Neuronal stem cell (in vitro differentiated cells): ENCODE results near the gene LTBP1.

Experiments
- DNase-seq: peaks from one replicate; pipeline ENCODE4 v3.0.0-alpha.2; 2013; ENCODE audit warnings: low spot score
- H2AFZ ChIP-seq: one replicate; pipeline ENCODE4 v1.6.1; 2013; ENCODE audit warnings: mild to moderate bottlenecking, low read length, inconsistent platforms
- H2AK5ac ChIP-seq: 2 replicates; pipeline ENCODE4 v1.6.1; 2013; ENCODE audit warnings: low read depth, mild to moderate bottlenecking, inconsistent platforms, low read length, moderate library complexity, mixed read lengths
- H2BK120ac ChIP-seq: 2 replicates; pipeline ENCODE4 v1.6.1; 2013; ENCODE audit warnings: low read depth, mild to moderate bottlenecking, inconsistent platforms, low read length, moderate library complexity, mixed read lengths
- H2BK12ac ChIP-seq: one replicate; pipeline ENCODE4 v1.6.1; 2013; ENCODE audit warnings: low read length, inconsistent platforms
- H2BK15ac ChIP-seq: 2 replicates; pipeline ENCODE4 v1.6.1; 2013; ENCODE audit warnings: mild to moderate bottlenecking, low read length, inconsistent platforms, mixed read lengths
- H2BK5ac ChIP-seq: one replicate; pipeline ENCODE4 v1.6.1; 2013; ENCODE audit warnings: inconsistent platforms, mild to moderate bottlenecking, low read length, moderate library complexity
- H3K14ac ChIP-seq: one replicate; pipeline ENCODE4 v1.6.1; 2013; ENCODE audit warnings: low read length, inconsistent platforms
- H3K18ac ChIP-seq: 2 replicates; pipeline ENCODE4 v1.6.1; 2013; ENCODE audit warnings: low read length, inconsistent platforms
- H3K23ac ChIP-seq: 2 replicates; pipeline ENCODE4 v1.6.1; 2013; ENCODE audit warnings: low read depth, mild to moderate bottlenecking, mixed read lengths, low read length, inconsistent platforms; ENCODE audit not compliant: poor library complexity
- H3K27ac ChIP-seq: replicated peaks from 3 replicates; pipeline ENCODE4 v1.5.1; 2013; ENCODE audit warnings: low read length, inconsistent platforms
- H3K27me3 ChIP-seq, 3 experiments: 2 replicates each; pipeline ENCODE4 v1.6.1; 2013; ENCODE audit warnings: low read length in 3 of 3, mild to moderate bottlenecking in 2 of 3, inconsistent platforms in 1 of 3, low read depth in 1 of 3, mixed read lengths in 1 of 3, moderate library complexity in 1 of 3; ENCODE audit not compliant: control insufficient read depth in 3 of 3, insufficient read depth in 3 of 3
- H3K36me3 ChIP-seq, 2 donors: replicated peaks in 1 of 2; 2 replicates each; pipeline ENCODE4 v1.6.1; 2013; ENCODE audit warnings: low read length in 2 of 2; ENCODE audit not compliant: control insufficient read depth in 2 of 2, insufficient read depth in 2 of 2
- H3K4ac ChIP-seq: 2 replicates; pipeline ENCODE4 v1.6.1; 2013; ENCODE audit warnings: inconsistent platforms, mild to moderate bottlenecking, low read length, moderate library complexity
- H3K4me1 ChIP-seq, 2 donors: 1 replicate in 1 of 2; 2 replicates in 1 of 2; pipeline ENCODE4 v1.6.1; 2013; ENCODE audit warnings: low read length in 2 of 2, low read depth in 1 of 2; ENCODE audit not compliant: control insufficient read depth in 2 of 2, insufficient read depth in 1 of 2
- H3K4me2 ChIP-seq: one replicate; pipeline ENCODE4 v1.6.1; 2013; ENCODE audit warnings: mild to moderate bottlenecking, low read length, inconsistent platforms; ENCODE audit not compliant: insufficient read depth, poor library complexity, severe bottlenecking
- H3K4me3 ChIP-seq, 2 donors: 2 replicates each; pipeline ENCODE4 v1.5.1; 2013; ENCODE audit warnings: low read length in 2 of 2, mild to moderate bottlenecking in 2 of 2, inconsistent platforms in 1 of 2, moderate library complexity in 1 of 2
- H3K79me1 ChIP-seq: one replicate; pipeline ENCODE4 v1.6.1; 2013; ENCODE audit warnings: low read depth, mild to moderate bottlenecking, inconsistent platforms, low read length, moderate library complexity
- H3K9ac ChIP-seq: one replicate; pipeline ENCODE4 v1.6.1; 2013; ENCODE audit warnings: mild to moderate bottlenecking, low read depth, low read length, inconsistent platforms; ENCODE audit not compliant: poor library complexity
- H3K9me3 ChIP-seq, 2 donors: replicated peaks in 1 of 2; 2 replicates each; pipeline versions ENCODE3 to v1.6.1; 2013; ENCODE audit warnings: low read length in 2 of 2, mild to moderate bottlenecking in 2 of 2, inconsistent platforms in 1 of 2, low read depth in 1 of 2, mixed read lengths in 1 of 2, moderate library complexity in 1 of 2; ENCODE audit not compliant: control insufficient read depth in 2 of 2, insufficient read depth in 1 of 2
- H4K8ac ChIP-seq: one replicate; pipeline ENCODE4 v1.6.1; 2013; ENCODE audit warnings: low read depth, mild to moderate bottlenecking, inconsistent platforms, low read length, moderate library complexity
- H4K91ac ChIP-seq: one replicate; pipeline ENCODE4 v1.6.1; 2013; ENCODE audit warnings: low read length, low read depth, mild to moderate bottlenecking, inconsistent platforms; ENCODE audit not compliant: poor library complexity
- WGBS, 2 donors: extraction: QIAGEN DNeasy Blood & Tissue Kit; methylation state at CpG; one replicate each; pipeline ENCODE4 v1.1.7; 2013; ENCODE audit warnings: missing lambda C conversion rate in 2 of 2, mixed read lengths in 1 of 2; ENCODE audit not compliant: insufficient read length in 2 of 2, insufficient replicate concordance in 1 of 2; ENCODE audit errors: extremely low coverage in 2 of 2; 5-methylcytosine and 5-hydroxymethylcytosine counted together

Gene LTBP1

GRCh38 chr2:32948266-32948665 is 1.5 kb downstream of the LTBP1 start:
- Histone ChIP-seq H3K23ac (no peak overlapping the region), H2AFZ (peak overlapping the region; percentile 99), H2BK120ac (no peak overlapping the region), H2BK5ac (no peak overlapping the region), H4K8ac (no peak overlapping the region), H2BK15ac (no peak overlapping the region), H3K4me2 (peak overlapping the region; percentile 95), H3K9ac (no peak overlapping the region), H3K4me3 (peak overlapping the region; percentile 68 to 95), H2AK5ac (no peak overlapping the region), H4K91ac (no peak overlapping the region), H3K27me3 (no peaks in the 10 kb centered on the region), H3K36me3 (peaks cover 0 to 7% of the 10 kb centered on the region in 2 donors), H3K4me1 (peaks cover 2 to 11% of the 10 kb centered on the region in 2 donors), H3K79me1 (peaks cover 3% of the 10 kb centered on the region), H3K4ac (no peak overlapping the region), H3K27ac (no peak overlapping the region), H2BK12ac (no peak overlapping the region), H3K18ac (no peak overlapping the region), H3K9me3 (peaks cover 0 to 7% of the 10 kb centered on the region in 2 donors), H3K14ac (no peak overlapping the region)
- WGBS, 2 donors, result no CpG with 5 or more reads among the region's 3 CpGs
- no peak for DNase-seq

- Histone ChIP-seq H3K9ac (no peak overlapping the region), H3K36me3 (peaks cover 0 to 8% of the 10 kb centered on the region in 2 donors)
- no CpG with 5 or more reads among the region's 3 CpGs for WGBS, 2 donors
Observed at GRCh38 chr2:32949260-32949659, 2.5 kb downstream of the LTBP1 start.

GRCh38 chr2:32951672-32952071 is 4.9 kb downstream of the LTBP1 start:
- Histone ChIP-seq H3K14ac (no peak overlapping the region), H3K9ac (no peak overlapping the region), H3K23ac (no peak overlapping the region), H3K27me3 (no peaks in the 10 kb centered on the region), H3K4ac (no peak overlapping the region), H3K18ac (no peak overlapping the region), H3K36me3 (peaks cover 0 to 8% of the 10 kb centered on the region in 2 donors), H3K9me3 (no peaks in the 10 kb centered on the region), H2AFZ (no peak overlapping the region), H3K79me1 (peaks cover 3% of the 10 kb centered on the region), H3K4me1 (peaks cover 2 to 14% of the 10 kb centered on the region in 2 donors), H4K91ac (no peak overlapping the region), H4K8ac (no peak overlapping the region), H2AK5ac (no peak overlapping the region), H3K27ac (no peak overlapping the region), H2BK5ac (no peak overlapping the region), H3K4me2 (no peak overlapping the region), H2BK12ac (no peak overlapping the region), H3K4me3 (no peak overlapping the region), H2BK15ac (no peak overlapping the region), H2BK120ac (no peak overlapping the region)
- no CpG with 5 or more reads among the region's 4 CpGs for WGBS, 2 donors
- DNase-seq, result no peak

More at GRCh38 chr2:32949260-32949659, 2.5 kb downstream of the LTBP1 start:
- H2BK5ac ChIP-seq, result no peak overlapping the region
- no peak overlapping the region for H3K23ac ChIP-seq
- H3K4me2 ChIP-seq, result no peak overlapping the region
- no peak for DNase-seq
- no peak overlapping the region for H4K8ac ChIP-seq
- H3K4me3 ChIP-seq, result no peak overlapping the region
- H3K9me3 ChIP-seq, result peaks cover 0 to 4% of the 10 kb centered on the region in 2 donors
- H2BK15ac ChIP-seq, result no peak overlapping the region
- H2AFZ ChIP-seq, result no peak overlapping the region
- H3K14ac ChIP-seq, result no peak overlapping the region
- H3K18ac ChIP-seq, result no peak overlapping the region
- no peak overlapping the region for H2BK12ac ChIP-seq
- H2BK120ac ChIP-seq, result no peak overlapping the region
- peaks cover 3% of the 10 kb centered on the region for H3K79me1 ChIP-seq
- H3K27me3 ChIP-seq, result no peaks in the 10 kb centered on the region
- peaks cover 2 to 13% of the 10 kb centered on the region in 2 donors for H3K4me1 ChIP-seq
- H2AK5ac ChIP-seq, result no peak overlapping the region
- H4K91ac ChIP-seq, result no peak overlapping the region
- no peak overlapping the region for H3K27ac ChIP-seq
- no peak overlapping the region for H3K4ac ChIP-seq

GRCh38 chr2:32952761-32953476 is 6.2 kb downstream of the LTBP1 start:
- H3K18ac ChIP-seq, result no peak overlapping the region
- no peak overlapping the region for H2AK5ac ChIP-seq
- H3K4me1 ChIP-seq, result peaks cover 1 to 14% of the 10 kb centered on the region in 2 donors
- no peak overlapping the region for H3K4ac ChIP-seq
- no peak overlapping the region for H2BK5ac ChIP-seq
- H2BK15ac ChIP-seq, result no peak overlapping the region
- no peak overlapping the region for H2AFZ ChIP-seq
- H3K27me3 ChIP-seq, result no peaks in the 10 kb centered on the region
- H2BK12ac ChIP-seq, result no peak overlapping the region
- no peak overlapping the region for H3K9ac ChIP-seq
- no peak overlapping the region for H3K27ac ChIP-seq
- peaks cover 3% of the 10 kb centered on the region for H3K79me1 ChIP-seq
- H3K23ac ChIP-seq, result no peak overlapping the region
- H3K4me2 ChIP-seq, result no peak overlapping the region
- H4K8ac ChIP-seq, result no peak overlapping the region
- H2BK120ac ChIP-seq, result no peak overlapping the region
- H3K14ac ChIP-seq, result peak overlapping the region; percentile 17
- H3K9me3 ChIP-seq, result no peaks in the 10 kb centered on the region
- no peak for DNase-seq
- no peak overlapping the region for H3K4me3 ChIP-seq
- H4K91ac ChIP-seq, result no peak overlapping the region
- peaks cover 0 to 10% of the 10 kb centered on the region in 2 donors for H3K36me3 ChIP-seq
- no CpG with 5 or more reads among the region's 10 CpGs for WGBS, 2 donors
